GM11168 (cell line): Measurements from ENCODE around the gene LPGAT1.
"Not testable (repeated sequence)": the region's sequence is repeated elsewhere in the genome, so short reads cannot be mapped to it uniquely, and the experiment has no call there.

Experiments used
- in situ Hi-C: fragments of 300-500 bp; cut with MboI; formaldehyde crosslinking; loops from one replicate; pipeline ENCODE4 v1.12.0; 2022; ENCODE audit warnings: low sequenced_read_pairs; ENCODE audit not compliant: unreplicated experiment

The LPGAT1 gene, protein sequence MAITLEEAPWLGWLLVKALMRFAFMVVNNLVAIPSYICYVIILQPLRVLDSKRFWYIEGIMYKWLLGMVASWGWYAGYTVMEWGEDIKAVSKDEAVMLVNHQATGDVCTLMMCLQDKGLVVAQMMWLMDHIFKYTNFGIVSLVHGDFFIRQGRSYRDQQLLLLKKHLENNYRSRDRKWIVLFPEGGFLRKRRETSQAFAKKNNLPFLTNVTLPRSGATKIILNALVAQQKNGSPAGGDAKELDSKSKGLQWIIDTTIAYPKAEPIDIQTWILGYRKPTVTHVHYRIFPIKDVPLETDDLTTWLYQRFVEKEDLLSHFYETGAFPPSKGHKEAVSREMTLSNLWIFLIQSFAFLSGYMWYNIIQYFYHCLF

DNA sequence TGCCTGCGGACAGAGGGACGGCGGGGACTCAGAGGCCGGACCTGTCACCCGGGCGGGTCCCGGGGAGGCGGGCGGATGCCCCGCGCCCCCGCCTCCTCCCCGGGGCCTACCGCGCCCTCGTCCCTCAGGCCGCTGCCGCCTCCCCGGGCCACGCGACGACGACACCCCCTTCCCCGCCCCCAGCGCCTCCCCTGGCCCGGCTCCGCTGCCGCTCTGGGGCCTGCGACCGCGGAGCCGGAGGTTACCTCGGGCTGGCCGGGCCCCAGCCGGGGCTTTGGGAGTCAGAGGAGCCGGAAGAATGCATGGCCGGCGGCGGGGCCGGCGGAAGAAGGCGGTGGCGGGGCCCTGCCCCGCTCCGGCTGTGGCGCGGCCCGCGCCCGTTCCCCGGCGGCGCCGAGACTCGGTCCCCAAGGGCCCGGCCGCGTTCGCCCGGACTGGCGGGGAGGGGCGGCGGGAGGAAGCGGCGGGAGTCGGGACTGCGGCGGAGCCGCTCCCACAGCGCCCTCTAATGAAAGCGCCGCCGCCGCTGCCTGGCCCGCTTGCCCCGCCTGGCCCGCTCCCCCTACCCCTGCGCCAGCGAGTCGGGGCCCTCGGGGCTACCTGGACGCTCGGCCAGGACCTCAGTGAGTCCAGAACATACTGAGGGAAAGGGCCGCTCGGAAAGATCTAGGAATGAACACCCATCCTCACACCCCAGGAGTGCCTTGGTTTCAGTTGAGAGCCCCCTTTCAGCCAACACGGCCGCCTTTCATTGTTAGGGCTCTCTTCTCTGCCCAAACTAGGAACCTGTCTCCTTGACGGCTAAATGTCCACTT, at the start of gene LPGAT1:
TSS of gene LPGAT1 (minus strand) at position 436 of the 815 bp plus-strand sequence. CDS start 1,467 bp downstream, outside the sequence.
- in situ Hi-C loops, result loop anchor here (10.0 kb wide), 1 partner anchor 126 kb away; no protein-coding TSS in a partner anchor

DNA sequence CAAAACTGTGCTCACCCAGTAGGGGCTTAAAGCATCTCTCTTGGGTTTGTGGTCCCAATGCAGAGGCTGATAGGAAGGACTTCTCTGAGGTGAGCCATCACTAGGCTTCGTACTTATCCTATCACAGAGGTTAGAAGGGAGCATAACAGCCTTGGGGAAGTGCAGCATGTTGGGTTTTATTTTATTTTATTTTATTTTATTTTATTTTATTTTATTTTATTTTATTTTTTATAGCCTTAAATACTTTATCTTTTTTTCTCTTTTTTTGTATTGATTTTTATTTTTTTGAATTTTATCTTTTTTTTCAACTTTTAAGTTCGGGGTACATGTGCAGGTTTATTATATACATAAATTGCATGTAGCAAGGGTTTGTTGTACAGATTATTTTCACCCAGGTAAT, 48.9 kb upstream of the LPGAT1 start:
- in situ Hi-C loops, result no loop called here

DNA sequence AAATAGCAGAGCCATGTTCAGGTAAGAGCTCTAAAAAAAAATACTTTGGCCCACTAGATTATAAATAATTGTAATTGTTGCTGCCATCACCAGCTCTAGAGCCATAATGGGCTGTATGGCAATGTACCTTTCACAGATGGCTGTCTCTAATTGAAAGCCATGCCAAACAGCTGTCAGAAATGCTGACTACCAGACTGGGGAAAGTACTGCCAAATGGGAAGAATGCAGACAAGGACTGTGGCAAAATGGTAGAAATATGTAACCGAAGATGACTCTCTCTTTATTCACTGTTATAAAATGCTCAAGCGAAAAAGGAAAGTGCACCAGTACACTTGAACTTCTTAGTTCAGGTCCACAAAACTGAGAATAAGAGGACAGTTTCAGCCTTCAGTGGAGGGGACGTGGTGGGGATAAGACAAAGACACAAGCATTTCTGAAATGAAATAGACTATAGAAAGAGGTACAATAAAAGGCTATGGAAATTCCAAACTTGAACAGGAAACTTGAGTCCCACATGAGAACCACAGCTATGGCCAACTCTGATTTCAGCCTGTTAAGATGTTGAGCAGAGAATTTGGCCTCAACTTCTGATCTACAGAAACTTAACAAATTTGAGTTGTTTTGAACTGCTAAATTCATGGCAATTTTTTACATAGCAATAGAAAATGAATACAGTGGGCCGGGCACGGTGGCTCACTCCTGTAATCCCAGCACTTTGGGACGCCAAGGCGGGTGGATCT, 46.5 kb upstream of the LPGAT1 start:
- in situ Hi-C loops, result no loop called here

DNA sequence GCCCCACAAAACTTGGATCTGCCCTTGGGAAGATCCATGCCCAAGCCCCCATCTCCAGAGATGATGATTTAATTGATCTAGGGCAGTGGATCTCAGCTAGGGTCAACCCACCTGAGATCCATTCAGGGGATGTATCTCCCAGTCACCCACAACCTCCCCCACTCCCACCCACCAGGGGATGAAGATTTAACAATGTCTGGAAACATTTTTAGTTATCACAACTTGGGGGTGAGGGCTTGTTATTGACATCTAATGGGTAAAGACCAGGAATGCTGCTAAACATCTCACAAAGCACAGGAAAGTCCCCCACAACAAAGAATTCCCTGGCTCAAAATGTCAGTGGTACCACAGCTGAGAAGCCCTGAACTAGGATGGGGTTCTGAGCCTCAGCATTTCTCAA, 45.0 kb upstream of the LPGAT1 start:
- in situ Hi-C loops, result no loop called here

DNA sequence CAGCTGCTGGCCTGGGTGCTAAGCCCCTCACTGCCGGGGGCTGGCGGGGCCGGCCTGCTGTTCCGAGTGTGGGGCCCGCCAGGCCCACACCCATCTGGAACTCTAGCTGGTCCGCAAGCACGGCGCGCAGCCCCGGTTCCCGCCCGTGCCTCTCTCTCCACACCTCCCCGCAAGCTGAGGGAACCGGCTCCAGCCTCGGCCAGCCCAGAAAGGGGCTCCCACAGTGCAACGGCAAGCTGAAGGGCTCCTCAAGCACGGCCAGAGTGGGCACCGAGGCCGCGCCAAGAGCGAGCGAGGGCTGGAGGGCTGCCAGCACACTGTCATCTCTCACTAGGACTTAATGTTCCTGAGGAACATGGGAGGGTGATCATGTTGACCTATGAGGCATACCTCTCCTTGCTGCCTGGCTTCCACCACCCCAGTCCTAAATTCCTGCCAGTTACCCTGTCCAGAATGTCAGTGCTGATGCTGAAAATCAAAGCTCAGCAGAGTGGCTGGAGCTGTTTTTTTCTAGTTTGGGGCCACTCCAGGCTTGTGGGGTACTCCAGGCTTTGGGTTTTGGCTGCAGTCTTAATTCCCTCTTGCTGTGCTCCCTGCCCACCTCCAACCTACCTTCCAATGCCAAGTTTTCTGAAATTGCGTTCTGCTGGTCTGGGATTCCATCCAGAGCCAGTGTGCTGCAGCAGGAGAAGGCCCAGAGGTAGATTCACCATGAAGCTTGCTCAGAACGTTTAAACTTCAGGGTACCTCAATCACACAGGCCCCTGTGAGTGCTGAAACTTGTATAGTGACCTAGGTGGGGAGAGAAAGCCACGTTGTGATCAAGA, 44.2 kb upstream of the LPGAT1 start:
- in situ Hi-C loops, result no loop called here

DNA sequence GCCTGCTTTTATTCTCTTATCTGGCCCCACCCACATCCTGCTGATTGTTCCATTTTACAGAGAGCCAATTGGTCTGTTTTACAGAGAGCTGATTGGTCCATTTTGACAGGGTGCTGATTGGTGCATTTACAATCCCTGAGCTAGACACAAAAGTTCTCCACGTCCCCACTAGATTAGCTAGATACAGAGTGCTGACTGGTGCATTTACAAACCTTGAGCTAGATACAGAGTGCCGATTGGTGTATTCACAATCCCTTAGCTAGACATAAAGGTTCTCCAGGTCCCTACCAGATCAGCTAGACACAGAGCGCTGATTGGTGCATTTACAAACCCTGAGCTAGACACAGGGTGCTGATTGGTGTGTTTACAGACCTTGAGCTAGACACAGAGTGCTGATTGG, 43.2 kb upstream of the LPGAT1 start:
- in situ Hi-C loops, result not testable (repeated sequence)

DNA sequence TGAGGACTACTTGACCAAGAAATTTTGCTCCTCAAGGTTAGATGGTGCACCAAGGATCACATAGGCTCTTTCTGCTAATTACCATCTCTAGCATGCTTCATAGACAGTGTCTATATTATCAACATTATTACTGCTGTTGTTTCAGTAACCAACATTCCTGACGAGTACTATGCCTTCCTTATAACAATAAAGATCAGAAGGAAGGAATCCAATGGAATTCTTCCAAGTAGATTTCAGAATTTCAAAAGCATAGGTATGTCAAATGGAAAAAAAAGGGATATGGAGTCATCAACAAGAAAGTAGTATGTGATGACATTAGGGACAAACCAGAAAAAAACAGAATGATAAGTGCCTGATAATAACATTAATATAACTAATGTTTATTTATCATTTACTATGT, 39.6 kb upstream of the LPGAT1 start:
- in situ Hi-C loops, result no loop called here

DNA sequence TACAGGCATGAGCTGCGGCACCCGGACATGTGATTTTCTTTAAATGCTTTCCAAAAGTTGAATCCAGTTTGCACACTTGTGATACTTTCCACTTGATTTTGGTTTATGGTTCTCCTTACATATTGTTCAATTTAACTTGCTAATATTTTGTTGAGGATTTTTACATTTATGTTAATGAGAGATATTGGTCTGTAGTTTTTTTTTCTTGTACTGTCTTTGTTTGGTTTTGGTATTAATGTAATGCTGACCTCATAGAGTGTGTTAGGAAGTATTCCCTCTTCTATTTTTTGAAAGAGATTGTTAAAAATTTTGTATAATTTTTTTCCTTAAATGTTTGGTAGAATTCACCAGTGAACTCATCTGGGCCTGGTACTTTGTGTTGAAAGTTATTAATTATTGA, 34.6 kb upstream of the LPGAT1 start:
- in situ Hi-C loops, result no loop called here

DNA sequence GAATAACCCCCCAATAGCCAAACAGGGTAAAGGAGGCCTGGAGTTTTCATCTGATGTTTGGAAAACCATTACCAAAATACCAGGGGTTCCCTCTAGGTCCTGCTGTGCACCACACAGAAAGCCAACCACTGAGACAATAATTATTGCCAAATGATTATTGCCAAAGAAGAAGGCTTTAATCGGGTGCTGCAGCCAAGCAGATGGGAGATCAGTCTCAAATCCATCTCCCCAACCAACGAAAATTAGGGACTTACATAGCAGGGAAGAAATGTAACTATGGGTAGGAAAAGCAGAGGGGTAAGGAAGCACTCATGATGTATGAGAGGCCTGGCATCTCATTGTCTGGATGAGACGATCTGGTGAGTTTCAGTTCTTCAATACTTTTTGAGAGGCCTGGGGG, 28.8 kb upstream of the LPGAT1 start:
- in situ Hi-C loops, result no loop called here

DNA sequence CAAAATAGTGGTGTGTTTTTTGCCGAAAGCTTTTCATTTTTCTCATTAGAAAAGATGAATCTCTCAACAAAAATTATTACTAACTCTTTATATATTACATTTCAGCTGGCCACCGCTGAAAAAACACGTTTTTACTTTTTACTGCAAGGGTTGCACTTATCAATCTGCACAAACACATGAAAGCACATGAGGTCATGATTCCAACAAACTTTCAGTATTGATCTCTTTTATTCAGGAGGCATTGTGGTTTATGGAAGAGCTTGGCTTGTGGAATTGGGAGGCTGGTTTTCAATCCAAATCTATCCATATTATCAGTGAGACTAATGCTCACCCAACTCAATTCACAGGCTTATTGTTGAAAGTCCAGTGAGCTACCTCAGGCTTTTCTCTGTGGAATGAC, 20.6 kb upstream of the LPGAT1 start:
- in situ Hi-C loops, result no loop called here

DNA sequence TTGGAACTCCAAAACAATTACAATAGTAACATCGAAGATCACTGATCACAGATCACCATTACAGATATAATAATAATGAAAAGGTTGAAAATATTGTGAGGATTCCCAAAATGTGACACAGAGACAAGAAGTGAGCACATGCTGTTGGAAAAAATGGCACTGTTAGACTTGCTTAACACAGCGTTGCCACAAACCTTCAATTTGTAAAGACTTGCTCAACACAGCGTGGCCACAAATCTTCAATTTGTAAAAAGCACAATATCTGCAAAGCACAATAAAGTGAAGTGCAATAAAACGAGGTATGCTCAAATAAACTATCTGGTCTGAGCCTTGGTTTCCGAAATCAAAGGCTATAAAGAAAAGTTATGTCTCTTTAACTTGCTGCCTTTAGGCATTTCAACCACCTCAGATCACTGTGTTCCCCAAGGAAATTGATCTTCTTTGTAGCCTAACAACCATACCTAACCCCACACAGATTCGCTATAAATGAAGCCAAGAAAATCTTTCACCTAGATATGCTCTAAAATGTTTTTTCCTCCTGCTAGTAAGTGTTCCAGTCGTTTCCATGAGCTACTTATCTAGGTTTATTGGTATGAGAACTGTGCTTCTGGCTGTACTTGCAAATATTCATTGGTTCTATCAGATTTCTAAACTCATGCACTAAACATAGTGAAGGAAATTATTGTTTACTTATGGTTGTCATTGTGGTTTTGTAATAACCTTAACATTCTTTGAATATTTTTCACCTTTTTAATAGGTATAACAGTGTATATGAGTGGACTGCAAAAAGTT, 13.1 kb upstream of the LPGAT1 start:
- in situ Hi-C loops, result no loop called here

DNA sequence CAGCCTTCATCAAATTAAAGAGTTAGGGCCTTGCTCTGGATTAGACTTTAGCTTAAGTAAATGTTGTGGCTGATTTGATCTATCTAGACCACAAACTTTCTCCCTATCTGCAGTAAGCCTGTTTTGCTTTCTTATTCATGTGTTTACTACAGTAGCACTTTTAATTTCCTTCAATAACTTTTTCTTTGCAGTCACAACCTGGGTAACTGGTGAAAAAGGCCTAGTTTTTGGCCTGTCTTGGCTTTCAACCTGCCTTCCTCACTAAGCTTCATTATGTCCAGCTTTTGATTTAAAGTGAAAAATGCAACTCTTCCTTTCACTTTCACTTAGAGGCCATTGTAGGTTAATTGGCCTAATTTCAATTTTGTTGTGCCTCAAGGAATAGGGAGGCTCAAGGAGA, 12.5 kb upstream of the LPGAT1 start:
- in situ Hi-C loops, result no loop called here

DNA sequence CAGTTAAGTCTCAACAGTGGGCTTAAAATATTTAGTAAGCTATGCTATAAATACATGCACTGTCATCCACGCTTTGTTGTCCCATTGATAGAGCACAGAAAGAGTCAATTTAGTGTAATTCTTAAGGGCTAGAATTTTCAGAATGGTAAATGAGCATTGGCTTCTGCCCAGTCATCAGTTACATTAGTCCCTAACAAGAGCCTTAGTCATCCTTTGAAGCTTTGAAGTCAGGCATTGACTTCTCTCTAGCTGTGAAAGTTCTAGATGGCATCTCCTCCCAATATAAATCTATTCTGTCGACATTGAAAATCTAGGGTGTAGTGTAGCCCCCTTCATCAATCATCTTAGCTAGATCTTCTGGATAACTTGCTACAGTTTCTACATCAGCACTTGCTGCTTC, 12.0 kb upstream of the LPGAT1 start:
- in situ Hi-C loops, result no loop called here

DNA sequence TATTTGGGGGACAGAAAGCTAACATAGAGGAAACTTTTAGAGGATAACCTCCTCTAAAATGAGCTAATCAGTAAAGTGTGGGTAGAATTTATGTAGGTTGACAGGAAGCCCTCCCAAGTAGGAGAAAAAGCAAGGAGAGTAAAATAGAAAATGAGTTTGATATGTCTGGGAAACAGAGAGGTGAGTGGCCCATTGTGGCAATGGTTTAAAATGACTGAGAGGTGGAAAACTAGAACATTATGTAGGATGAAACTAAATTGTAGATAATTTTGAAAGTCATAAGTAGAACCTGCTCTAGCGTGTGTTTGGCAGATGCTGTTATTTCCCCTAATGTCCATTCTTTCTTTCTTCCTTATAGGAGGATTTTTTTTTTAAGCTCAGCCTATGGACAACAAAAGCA, 8.5 kb upstream of the LPGAT1 start:
- in situ Hi-C loops, result loop anchor here (10.0 kb wide), 1 partner anchor 134 kb away; no protein-coding TSS in a partner anchor

DNA sequence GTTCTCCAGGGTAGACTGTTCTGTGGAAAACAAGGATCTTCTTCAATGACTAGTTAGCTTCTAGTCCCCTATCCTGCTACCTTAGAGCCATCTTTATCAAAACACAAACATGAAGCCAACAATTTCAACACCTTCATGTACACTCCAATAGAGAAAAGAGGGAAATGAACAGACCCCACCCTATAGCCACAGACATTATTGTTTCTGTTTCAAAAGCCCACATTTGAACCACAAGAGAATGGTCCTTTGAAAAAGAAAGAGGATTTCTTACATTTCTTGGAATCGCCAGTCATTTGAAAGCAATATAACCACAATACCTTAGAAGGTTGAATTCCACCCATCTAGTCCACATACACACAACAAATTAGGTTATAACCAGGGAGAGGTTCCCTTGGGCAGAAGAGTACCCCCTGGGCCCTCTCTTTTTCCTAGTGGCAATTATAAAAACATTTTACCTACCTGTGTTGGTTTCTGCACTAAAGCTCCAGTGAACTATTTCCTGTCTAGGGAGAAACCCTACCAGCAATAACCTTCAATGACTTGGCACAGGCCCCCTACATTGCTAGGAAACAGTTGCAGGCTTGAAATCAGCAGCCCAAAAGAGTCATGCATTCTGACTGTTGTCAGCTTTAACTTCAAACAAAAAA, 2.7 kb upstream of the LPGAT1 start:
- in situ Hi-C loops, result loop anchor here (10.0 kb wide), 1 partner anchor 128 kb away; no protein-coding TSS in a partner anchor

DNA sequence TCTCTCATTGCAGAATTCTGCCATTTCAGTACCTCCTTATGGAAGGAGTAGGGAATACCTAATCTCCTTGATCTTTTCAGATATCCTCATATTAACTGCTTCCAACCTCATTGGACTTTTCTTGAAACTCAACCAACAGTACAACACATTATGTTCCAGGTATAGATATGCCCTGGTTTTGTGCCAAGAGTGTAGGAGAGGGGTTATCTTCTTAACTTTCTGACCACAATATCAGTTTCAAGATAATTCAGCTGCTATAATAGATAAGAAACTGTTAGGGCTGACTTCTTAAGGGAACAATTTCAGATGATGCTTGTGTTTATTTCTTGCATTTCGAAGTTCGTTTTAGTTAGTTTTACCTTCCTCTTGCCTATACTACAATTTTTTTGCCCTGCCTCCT, 2.1 kb upstream of the LPGAT1 start:
- in situ Hi-C loops, result loop anchor here (10.0 kb wide), 1 partner anchor 128 kb away; no protein-coding TSS in a partner anchor

DNA sequence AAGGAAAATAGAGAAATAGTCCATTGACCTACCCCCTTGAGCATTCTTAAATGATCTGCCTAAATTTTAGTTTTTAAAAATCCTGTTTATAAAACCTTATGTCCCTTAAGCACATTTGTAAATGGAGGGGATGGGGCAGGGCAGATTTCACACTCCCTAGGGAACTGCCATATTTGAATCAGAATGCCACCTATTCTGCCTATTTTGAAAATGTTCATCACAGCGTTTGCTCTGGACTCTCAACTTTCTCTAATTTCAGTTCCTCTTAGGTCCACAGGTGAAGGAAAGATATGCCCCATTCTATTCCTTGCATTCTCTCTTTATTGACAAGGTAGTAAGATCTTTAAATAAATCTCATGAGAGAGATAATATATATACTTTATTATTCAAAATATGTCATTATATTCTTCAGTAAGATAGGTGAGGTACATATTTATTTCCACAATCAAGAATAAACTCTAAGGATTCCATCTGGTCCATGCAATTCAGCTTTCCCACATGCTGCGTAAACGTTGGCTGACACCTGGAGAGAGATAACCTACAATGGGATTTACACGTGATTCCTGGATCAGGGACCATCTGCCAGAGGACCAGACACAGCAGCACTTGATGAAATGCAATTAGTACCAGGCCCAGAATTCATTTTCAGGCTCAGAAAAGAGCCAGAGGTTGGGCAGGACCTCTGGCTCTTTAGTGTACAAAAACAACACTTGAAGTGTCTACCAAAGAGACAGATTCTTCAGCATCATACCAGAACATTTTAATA, 1.2 kb upstream of the LPGAT1 start:
- in situ Hi-C loops, result loop anchor here (10.0 kb wide), 1 partner anchor 127 kb away; no protein-coding TSS in a partner anchor

DNA sequence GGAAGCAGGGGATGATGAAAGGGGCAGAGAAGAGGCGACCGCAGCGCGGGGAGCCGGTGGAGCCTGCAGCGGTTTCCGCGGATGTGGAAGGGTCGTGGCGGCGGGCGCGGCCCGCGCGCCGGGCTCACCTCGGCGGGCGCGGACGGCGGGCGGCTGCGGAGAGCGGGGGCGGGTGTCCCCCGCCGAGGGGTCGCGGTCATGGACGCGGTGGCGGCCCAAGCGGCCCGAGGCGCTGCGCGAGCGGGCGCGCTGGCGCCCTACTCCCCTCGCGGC, 572 bp downstream of the LPGAT1 start:
- in situ Hi-C loops, result loop anchor here (10.0 kb wide), 1 partner anchor 125 kb away; no protein-coding TSS in a partner anchor
